ENCODE measurements around the gene TM9SF1. TPM values are rescaled to one million over a fixed set of nuclear protein-coding genes. Genes with fewer than 3 reads are reported as not detected.
A peak's percentile ranks its signal among the peaks of the same experiment; 100 is the strongest.

TM9SF1 gene
- total RNA-seq (2016; rRNA removed; fragmentation: Illumina TruSeq; extraction: Trizol) = 56.4 and 110 TPM in 2 replicates
- 19.9 and 23.1 TPM in 2 replicates for total RNA-seq (2016; cell fraction: cytosol; rRNA removed; fragmentation: Illumina TruSeq; extraction: Trizol; ENCODE audit: low read depth)
- 52.8 and 116 TPM in 2 replicates for total RNA-seq (2016; cell fraction: insoluble cytoplasmic fraction; rRNA removed; fragmentation: Illumina TruSeq; extraction: Trizol)
- 50.6 and 55.0 TPM in 2 replicates for total RNA-seq (2016; cell fraction: membrane; rRNA removed; fragmentation: Illumina TruSeq; extraction: Trizol)
- 105 and 124 TPM in 2 replicates for total RNA-seq (2016; cell fraction: nucleus; rRNA removed; fragmentation: Illumina TruSeq; extraction: Trizol)
- polyA plus RNA-seq (2011; rRNA removed) = 83.2 and 85.1 TPM in 2 replicates
- 99.8 and 110 TPM in 2 replicates for polyA plus RNA-seq (2011; cell fraction: cytosol; rRNA removed)
- 60.5 and 61.2 TPM in 2 replicates for polyA plus RNA-seq (2011; cell fraction: nucleus; rRNA removed)
- polyA plus RNA-seq (2012) = 37.9 and 82.6 TPM in 2 replicates
- polyA plus RNA-seq (2016; cell fraction: cytosol; fragmentation: Illumina TruSeq; extraction: Trizol; ENCODE audit: low read depth) = 25.1 and 31.5 TPM in 2 replicates
- 44.2 and 50.2 TPM in 2 replicates for polyA plus RNA-seq (2016; cell fraction: insoluble cytoplasmic fraction; fragmentation: Illumina TruSeq; extraction: Trizol; ENCODE audit: low read depth)
- 32.9 and 38.1 TPM in 2 replicates for polyA plus RNA-seq (2016; cell fraction: membrane; fragmentation: Illumina TruSeq; extraction: Trizol; ENCODE audit: low read depth)
- 112 and 131 TPM in 2 replicates for polyA plus RNA-seq (2016; cell fraction: nucleus; fragmentation: Illumina TruSeq; extraction: Trizol; ENCODE audit: insufficient read depth, low read depth)
- polyA minus RNA-seq (2011; rRNA and poly(A)+ RNA removed; ENCODE audit: low replicate concordance) = 117 and 251 TPM in 2 replicates
- polyA minus RNA-seq (2011; cell fraction: cytosol; rRNA and poly(A)+ RNA removed) = 36.8 and 39.3 TPM in 2 replicates
- 51.2 and 53.7 TPM in 2 replicates for polyA minus RNA-seq (2011; cell fraction: nucleus; rRNA and poly(A)+ RNA removed)
- Bru-seq, nascent RNA = percentile 92 among the genes with signal in this experiment
- BruChase-seq, experiment 1, labeled RNA remaining after a 6-hour chase = percentile 96 among the genes with signal in this experiment
- BruChase-seq, experiment 2, labeled RNA remaining after a 2-hour chase = percentile 95 among the genes with signal in this experiment
- long read RNA-seq, experiment 1, transcript TM9SF1-201 (6 exons, 2,452 nt) = major isoform, 116 of 223 reads
- long read RNA-seq, experiment 1, partial matches to known transcripts = 53 of 223 reads
- long read RNA-seq, experiment 1, other reads (novel, unspliced or antisense) = 43 of 223 reads
- long read RNA-seq, experiment 2, transcript TM9SF1-201 (6 exons, 2,452 nt) = major isoform, 140 of 241 reads
- long read RNA-seq, experiment 2, transcript TM9SF1-202 (5 exons, 2,055 nt) = minor isoform, 5 of 241 reads
- long read RNA-seq, experiment 2, partial matches to known transcripts = 76 of 241 reads
- long read RNA-seq, experiment 2, other reads (novel, unspliced or antisense) = 14 of 241 reads

GRCh38 chr14:24195186-24196070 lies at the start of gene TM9SF1:
TM9SF1 (minus strand) TSS chr14:24195441; CDS start chr14:24195019, 422 bp downstream.
- H3K4me1 ChIP-seq (ENCODE audit: insufficient read depth, low read length) = peaks cover 65% of the 10 kb centered on the region
- H3K27ac ChIP-seq (ENCODE audit: extremely low read length, insufficient read depth, low read length) = peak within 1 kb of the TSS; percentile 84
- no peak for FAIRE-seq
- H3K4me3 ChIP-seq (replicated peaks in 1 of 3; ENCODE audit: insufficient read depth in 1 of 3, low read depth in 2 of 3, low read length in 3 of 3) = peak within 1 kb of the TSS; percentile 79 to 91 (median 85)
- peak; percentile 93 for DNase-seq (ENCODE audit: low spot score)
- intact Hi-C loops (cut with micrococcal nuclease; ENCODE audit: unreplicated experiment) (loop anchor here (1.0 kb wide), 2 partner anchors 18 to 102 kb away; partner anchors contain the start of gene CHMP4A), in situ Hi-C loops (cut with HindIII; ENCODE audit: extremely low pct_ligation_motif_present, low pct_unique_long_range_greater_than_20kb) (no loop called here)
- H3K4me2 ChIP-seq (ENCODE audit: low read depth, low read length) = peak within 1 kb of the TSS; percentile 99
- no TSS peak for BruUV-seq (replicated peaks)
- no peaks in the 10 kb centered on the region for H3K9me3 ChIP-seq (ENCODE audit: low read length)
- CTCF ChIA-PET (ENCODE audit: low intra/inter-chr PET ratio, low total read pairs) = interaction anchor here (0.8 to 0.9 kb wide), 2 partner anchors 47 to 76 kb away, joined by 3 to 4 read pairs; partner anchors contain the start of genes RABGGTA and TINF2
- no peaks in the 10 kb centered on the region; a peak in 1 of 5 replicates for H3K27me3 ChIP-seq (ENCODE audit: control insufficient read depth in 1 of 2, insufficient read depth in 2 of 2, low read length in 2 of 2)
- peak within 1 kb of the TSS; percentile 97 for H3K9ac ChIP-seq (ENCODE audit: insufficient read depth, low read depth, low read length)
- no peaks in the 10 kb centered on the region for H4K20me1 ChIP-seq (ENCODE audit: insufficient read depth, low read length)
- H3K36me3 ChIP-seq (replicated peaks in 1 of 2; ENCODE audit: control insufficient read depth in 1 of 2, insufficient read depth in 2 of 2, low read length in 2 of 2) = peaks cover 15 to 24% of the 10 kb centered on the region in 2 experiments; a peak in 4 of 5 replicates
- peak; percentile 94 for ATAC-seq
- H3K79me2 ChIP-seq (ENCODE audit: insufficient read depth, low read length) = peaks cover 43% of the 10 kb centered on the region
- H2AFZ ChIP-seq (ENCODE audit: low read length) = no peak within 1 kb of the TSS
- 2% methylated on average over 74 of the region's 89 CpGs for WGBS (ENCODE audit: low lambda C conversion rate)
- POLR2A ChIA-PET = interaction anchor here (0.7 to 4.3 kb wide), 45 partner anchors 8 to 1218 kb away, joined by 3 to 230 read pairs (median 6); partner anchors contain the start of genes CARMIL3, CHMP4A, CIDEB and DCAF11
- TF ChIP-seq TP53 (CRISPR knock-in tag; conservative IDR thresholded peaks at IDR 0.05) = peak; percentile 43
- peak; percentile 78; the same call in 1 of the 2 replicates for TF ChIP-seq DDIT3 (CRISPR knock-in tag; IDR thresholded peaks at IDR 0.05)
- peak; percentile 97 for TF ChIP-seq MIER3 (CRISPR knock-in tag; IDR thresholded peaks at IDR 0.05; ENCODE audit: borderline replicate concordance)
- no peak for TF ChIP-seq ZNF670 (CRISPR knock-in tag; IDR thresholded peaks at IDR 0.05; ENCODE audit: borderline replicate concordance)
- TF ChIP-seq ZNF235 (CRISPR knock-in tag; IDR thresholded peaks at IDR 0.05; ENCODE audit: borderline replicate concordance) = peak; percentile 98
- peak; percentile 100 for TF ChIP-seq ZNF136 (CRISPR knock-in tag; IDR thresholded peaks at IDR 0.05; ENCODE audit: low read depth)
- TF ChIP-seq ZNF530 (CRISPR knock-in tag; IDR thresholded peaks at IDR 0.05; ENCODE audit: low read depth) = no peak
- TF ChIP-seq ZNF275 (CRISPR knock-in tag; IDR thresholded peaks at IDR 0.05; ENCODE audit: borderline replicate concordance) = peak; percentile 100
- no peak for TF ChIP-seq CSRNP2 (CRISPR knock-in tag; conservative IDR thresholded peaks at IDR 0.05; ENCODE audit: low read depth)
- peak; percentile 97 for TF ChIP-seq ZBTB34 (CRISPR knock-in tag; IDR thresholded peaks at IDR 0.05)
- TF ChIP-seq ZNF367 (CRISPR knock-in tag; IDR thresholded peaks at IDR 0.05; ENCODE audit: borderline replicate concordance) = peak; percentile 73
